GM10847 (cell line): ENCODE measurements around the gene LPXN.

ENCODE experiments used
- POLR2A ChIP-seq: IDR thresholded peaks from 2 replicates; pipeline ENCODE4 v1.6.1; 2011; ENCODE audit not compliant: insufficient read length; ENCODE audit errors: extremely low read depth

LPXN gene

DNA sequence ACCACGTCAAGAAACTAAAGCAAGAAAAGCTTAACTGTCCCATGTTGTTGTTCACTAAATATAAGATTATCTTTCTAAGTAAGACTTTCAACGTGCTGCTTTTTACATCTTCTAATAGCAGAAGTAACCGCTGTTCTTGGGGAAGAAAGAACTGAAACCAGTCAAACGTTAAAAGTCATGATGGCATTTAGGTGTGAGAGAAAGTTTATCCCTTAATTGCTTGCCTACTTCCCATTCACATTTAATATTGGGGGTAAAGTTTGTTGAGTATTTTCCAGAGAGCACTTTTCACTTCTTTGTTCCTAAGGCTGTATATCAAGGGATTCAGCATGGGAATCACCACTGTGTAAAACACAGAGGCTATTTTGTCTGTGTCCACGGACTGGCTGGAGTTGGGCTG lies 68.7 kb downstream of the LPXN start:
- no peak for TF ChIP-seq POLR2A

DNA sequence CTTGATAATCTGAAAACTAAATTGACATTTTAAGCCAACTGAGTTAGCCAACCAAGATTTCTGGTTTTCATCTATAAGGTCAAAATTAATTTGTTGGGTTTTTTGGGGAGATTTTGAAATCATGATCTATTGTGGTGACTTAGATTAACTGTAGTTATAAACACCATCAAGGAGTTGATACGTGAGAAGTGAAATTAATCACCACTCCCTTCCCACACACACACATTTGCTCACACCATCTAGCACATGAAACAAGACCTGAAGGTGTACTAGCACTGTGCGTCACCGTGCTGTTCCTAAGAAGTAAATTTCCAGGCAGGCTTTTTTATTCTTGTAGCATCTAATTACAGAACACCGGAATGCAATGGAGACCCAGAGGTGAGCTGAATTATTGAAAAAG lies 69.8 kb downstream of the LPXN start:
- TF ChIP-seq POLR2A = no peak

DNA sequence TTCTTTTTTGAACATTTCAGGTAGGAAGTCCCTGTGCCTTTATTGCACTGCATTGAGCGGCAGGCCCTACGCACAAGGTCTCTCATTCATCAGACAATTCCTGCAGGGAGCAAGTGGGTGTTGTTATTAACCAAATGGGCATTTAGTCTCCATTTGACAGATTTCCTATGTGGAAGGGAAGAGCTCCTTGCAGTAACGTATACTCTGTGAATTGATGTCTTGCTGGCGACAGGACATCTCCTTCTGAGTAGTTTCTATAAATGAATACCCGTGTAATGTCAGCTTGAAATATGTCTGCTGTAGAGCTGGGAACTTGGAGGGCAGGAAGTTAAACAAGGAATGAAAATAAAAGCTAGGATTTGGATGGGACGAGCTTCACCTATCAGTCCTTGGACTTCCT lies 71.4 kb downstream of the LPXN start:
- TF ChIP-seq POLR2A = no peak

DNA sequence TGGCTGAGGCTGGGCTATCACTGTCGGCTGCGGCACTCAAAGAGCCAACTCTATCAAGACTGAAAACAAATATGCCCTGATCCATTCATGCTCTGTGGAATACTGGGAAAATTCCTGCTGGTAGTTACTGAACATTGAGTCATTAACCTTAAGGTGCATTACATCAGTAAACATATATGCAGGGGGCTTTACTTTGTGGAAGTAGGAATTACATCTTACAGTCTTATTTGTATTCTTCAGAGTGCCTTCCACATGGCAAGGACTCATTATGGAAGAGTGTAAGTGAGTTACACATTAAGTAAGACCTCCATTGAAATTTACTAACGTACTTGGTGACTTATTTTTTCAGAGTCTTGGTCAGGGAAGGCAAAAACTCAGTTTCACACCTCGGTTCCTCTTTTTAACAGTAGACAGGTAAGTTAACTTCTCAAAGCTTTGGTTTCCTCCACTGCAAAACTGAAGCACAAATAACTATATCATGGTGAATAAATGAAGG lies 72.2 kb downstream of the LPXN start:
- TF ChIP-seq POLR2A = no peak

DNA sequence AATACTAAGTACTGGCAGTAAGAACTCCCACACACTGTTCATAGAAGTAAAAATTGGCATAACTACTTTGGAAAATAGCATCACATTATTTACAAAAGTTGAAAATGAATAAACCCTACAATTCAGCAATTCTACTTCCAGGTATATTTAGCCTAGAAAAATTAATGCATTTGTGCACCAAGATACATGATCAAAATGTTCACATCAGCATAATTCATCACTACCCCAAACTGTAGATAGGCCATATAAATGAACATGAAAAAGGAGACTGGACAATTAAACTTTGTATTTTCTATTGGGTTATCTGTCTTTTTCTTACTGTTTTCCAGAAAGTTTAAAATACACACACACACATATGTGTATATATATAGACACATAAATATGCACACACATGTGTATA lies 73.7 kb downstream of the LPXN start:
- no peak for TF ChIP-seq POLR2A

DNA sequence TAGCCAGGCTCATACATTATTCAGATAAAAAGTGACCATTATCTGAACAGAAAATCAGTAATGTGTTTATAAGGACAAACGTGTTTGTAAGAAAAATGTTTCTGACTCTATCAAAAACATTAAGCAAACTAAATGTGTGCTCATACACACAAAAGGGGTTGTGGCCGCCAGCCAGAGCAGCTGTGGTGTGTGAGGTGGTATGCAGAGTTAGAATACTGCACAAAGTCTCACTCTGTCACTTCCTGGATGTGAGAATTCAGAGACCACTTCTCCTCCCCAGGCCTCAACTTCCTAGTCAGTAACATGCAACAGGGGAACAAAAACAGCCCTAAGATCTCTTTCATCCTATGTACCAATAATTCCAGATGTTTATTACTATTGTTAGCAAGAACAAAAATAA lies 77.2 kb downstream of the LPXN start:
- no peak for TF ChIP-seq POLR2A

DNA sequence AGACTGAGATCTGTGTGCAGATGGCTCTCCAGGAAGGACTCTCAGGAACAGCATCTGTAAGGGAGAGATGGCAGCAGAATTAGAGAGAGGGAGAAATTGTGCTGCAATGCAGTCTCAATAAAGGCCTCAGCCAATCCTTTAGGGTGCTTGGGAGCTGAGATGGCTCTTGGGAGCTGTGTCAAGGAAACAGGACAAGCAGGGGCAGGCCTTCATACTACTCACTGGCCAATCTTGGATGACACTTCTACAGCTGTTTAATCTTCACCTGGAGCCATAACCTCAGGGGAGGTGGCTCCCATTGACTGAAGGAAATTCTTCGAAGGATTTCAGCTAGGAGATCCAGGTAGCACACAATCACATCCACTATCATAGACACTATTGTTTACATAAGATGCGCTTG lies 77.7 kb downstream of the LPXN start:
- no peak for TF ChIP-seq POLR2A

DNA sequence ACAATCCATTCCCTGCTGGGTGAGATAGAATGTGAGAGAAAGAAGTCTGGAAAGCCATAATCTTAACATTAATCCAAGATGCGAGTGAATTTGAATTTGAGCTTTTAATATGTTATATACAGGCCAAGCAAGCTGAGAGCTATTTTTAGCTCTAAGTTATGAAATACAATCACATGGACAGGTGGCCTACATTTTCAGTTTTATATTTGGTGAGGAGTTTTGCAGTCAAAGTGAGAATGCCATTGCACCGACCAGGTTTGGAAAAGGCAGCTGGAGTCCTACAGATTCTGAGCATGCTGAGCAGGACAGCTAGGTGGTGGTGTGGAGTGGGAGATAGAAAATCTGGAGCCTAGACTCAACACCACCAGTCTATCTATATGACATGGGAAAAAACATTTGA lies 79.8 kb downstream of the LPXN start:
- TF ChIP-seq POLR2A = no peak

DNA sequence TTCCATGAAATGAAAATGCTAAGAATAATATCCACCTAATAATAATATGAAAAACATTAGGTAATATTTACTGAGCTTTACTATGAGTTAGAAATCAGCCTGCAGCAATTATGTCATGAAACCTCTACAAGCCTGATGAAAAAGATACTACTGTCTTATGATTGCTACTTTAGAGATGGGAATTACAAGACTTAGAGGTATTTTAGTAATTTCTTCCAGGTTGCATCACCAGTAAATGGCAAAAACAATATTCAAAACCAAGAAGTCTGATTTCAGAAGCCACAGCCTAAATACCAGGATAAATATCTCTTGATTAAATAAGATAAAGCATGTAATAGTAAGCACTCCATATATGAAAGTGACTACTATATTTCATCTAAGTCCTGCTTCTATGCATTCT lies 81.6 kb downstream of the LPXN start:
- no peak for TF ChIP-seq POLR2A

DNA sequence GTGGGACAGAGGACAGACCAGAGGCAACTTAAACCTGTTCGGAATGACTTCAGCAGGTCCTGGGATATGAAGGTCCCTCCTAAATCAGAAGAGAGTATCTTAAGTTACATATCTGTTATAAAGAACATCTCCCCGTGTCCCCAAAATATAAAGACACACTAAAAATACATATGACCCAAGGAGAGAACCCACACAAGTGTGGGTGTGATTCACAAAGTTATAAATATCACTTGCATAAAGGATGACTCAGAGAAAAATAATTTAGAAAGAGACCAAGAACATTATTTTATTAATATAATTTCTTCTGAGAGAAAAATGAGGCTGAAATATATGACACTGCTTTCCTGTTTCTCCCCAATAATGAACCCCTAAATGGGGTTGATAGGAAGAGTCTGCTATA lies 82.0 kb downstream of the LPXN start:
- no peak for TF ChIP-seq POLR2A

DNA sequence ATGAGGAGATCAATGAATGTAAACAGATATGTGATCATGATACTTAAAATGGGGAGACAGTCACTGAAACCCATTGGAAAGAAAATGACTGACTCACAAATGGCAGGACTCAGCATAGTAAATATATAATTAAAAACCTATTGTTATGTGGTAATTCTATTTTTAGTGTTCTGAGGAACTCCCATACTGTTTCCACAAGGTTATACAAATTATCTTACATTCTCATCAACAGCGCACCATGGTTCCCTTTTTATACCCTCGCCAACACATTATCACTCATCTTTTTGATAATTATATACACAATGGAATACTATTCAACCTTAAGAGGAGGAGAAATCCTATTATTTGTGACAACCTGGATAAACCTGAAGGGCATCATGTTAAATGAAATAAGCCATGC lies 84.8 kb downstream of the LPXN start:
- no peak for TF ChIP-seq POLR2A

DNA sequence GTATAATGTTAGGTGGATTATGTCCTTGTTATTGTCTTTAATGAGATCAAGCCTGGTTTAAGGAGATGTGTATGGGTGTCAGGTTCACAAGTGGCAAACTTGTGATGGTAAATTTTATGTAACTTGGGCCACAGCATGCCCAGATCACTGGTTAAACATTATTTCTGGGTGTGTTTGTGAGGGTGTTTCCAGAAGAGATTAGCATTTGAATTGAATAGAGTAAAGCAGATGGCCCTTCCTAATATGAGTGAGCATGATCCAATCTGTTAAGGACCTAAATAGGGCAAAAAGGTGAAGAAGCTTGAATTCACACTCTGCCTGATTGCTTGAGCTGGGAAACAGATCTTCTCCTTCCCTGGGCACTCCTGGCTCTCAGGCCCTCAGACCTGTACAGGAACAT lies 88.5 kb downstream of the LPXN start:
- TF ChIP-seq POLR2A = no peak

DNA sequence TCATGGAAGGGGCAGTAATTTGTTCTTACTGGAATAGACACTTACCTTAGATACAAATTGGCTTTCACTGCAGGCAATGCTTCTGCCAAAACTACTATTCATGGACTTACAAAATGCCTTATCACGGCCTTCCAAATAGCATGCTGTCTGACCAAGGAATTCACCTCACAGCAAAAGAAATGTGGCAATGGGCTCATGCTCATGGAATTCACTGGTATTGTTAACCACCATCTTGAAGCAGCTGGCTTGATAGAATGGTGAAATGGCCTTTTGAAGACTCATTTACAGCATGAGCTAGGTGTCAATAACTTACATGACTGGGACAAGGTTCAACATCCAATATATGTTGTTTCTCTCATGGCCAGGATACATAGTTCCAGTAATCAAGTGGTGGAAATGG lies 89.7 kb downstream of the LPXN start:
- TF ChIP-seq POLR2A = no peak
